Gastroesophageal sphincter (tissue), 4 donors: Measurements from ENCODE around the gene LRP10. TPM values are rescaled to one million over a fixed set of nuclear protein-coding genes. Genes with fewer than 3 reads are reported as not detected.
A peak's percentile ranks its signal among the peaks of the same experiment; 100 is the strongest.

Experiments used
- ATAC-seq: fragments of 150-250 bp; one replicate; pipeline ENCODE4 v1.9.1; 2016; ENCODE audit warnings: mild to moderate bottlenecking, moderate library complexity
- H3K27ac ChIP-seq, 4 donors: fragments of 200-600 bp; sonication (generic) in 3 of 4; 1 replicate in 3 of 4; 2 replicates in 1 of 4; pipeline ENCODE4 v1.5.1; 2016 to 2019
- H3K27me3 ChIP-seq: fragments of 200-600 bp; sonication (generic); one replicate; pipeline ENCODE4 v1.5.1; 2019
- H3K36me3 ChIP-seq, 2 donors: fragments of 200-600 bp; sonication (generic); one replicate each; pipeline ENCODE4 v1.5.1; 2019; ENCODE audit warnings: control low read depth in 1 of 2
- H3K4me1 ChIP-seq, 3 donors: fragments of 200-600 bp; sonication (generic); 1 replicate in 2 of 3; 2 replicates in 1 of 3; pipeline ENCODE4 v1.5.1; 2016 to 2019; ENCODE audit warnings: control low read depth in 2 of 3
- H3K4me3 ChIP-seq, 2 donors: fragments of 200-600 bp; sonication (generic); one replicate each; pipeline ENCODE4 v1.5.1; 2019; ENCODE audit warnings: mild to moderate bottlenecking in 1 of 2, moderate library complexity in 1 of 2
- H3K9me3 ChIP-seq, 3 donors: fragments of 200-600 bp; sonication (generic); one replicate each; pipeline ENCODE4 v1.5.1; 2017 to 2019; ENCODE audit warnings: control low read depth in 2 of 3
- CTCF ChIP-seq, 4 experiments: fragments of 200-600 bp in 2 of 4; fragments of 450-650 bp in 2 of 4; sonication (generic) in 1 of 4; IDR thresholded peaks; one replicate each; pipeline ENCODE4 v1.5.1; 2017 to 2019; ENCODE audit warnings: antibody characterized with exemption in 4 of 4, mild to moderate bottlenecking in 2 of 4, moderate library complexity in 2 of 4
- EP300 ChIP-seq: sonication (generic); formaldehyde crosslinking; IDR thresholded peaks from one replicate; pipeline ENCODE4 v1.6.1; 2017; ENCODE audit warnings: antibody characterized with exemption, mild to moderate bottlenecking
- POLR2A ChIP-seq, 2 donors: fragments of 450-650 bp; IDR thresholded peaks; one replicate each; pipeline ENCODE4 v1.6.1; 2017; ENCODE audit warnings: antibody characterized with exemption in 2 of 2, mild to moderate bottlenecking in 2 of 2, moderate library complexity in 1 of 2
- POLR2AphosphoS5 ChIP-seq: sonication (generic); formaldehyde crosslinking; IDR thresholded peaks from one replicate; pipeline ENCODE4 v1.6.1; 2017; ENCODE audit warnings: antibody characterized with exemption
- WGBS, 2 donors: methylation state at CpG; one replicate each; pipeline ENCODE4 v1.1.5; 2018; ENCODE audit warnings: low coverage in 1 of 2; 5-methylcytosine and 5-hydroxymethylcytosine counted together
- total RNA-seq, 4 donors: library from RNA; depleted of rRNA; stranded (reverse); fragments of >200 nt; gene quantifications; one replicate each; pipeline ENCODE4 v1.1.0, GENCODE V29; 2016

Gene LRP10
- total RNA-seq, 4 donors from 2014 or later: 123 to 257 (median 163) TPM

- 92% methylated on average over 5 of the region's 22 CpGs; no CpG with 5 or more reads in 1 of the 2 donors for WGBS, 2 donors
- H3K9me3 ChIP-seq: no peaks in the 10 kb centered on the region
- no peak for TF ChIP-seq CTCF (IDR thresholded peaks at IDR 0.05)
- no peak for TF ChIP-seq EP300
- peak in 1 of 2 donors; percentile 3 for TF ChIP-seq POLR2A (IDR thresholded peaks at IDR 0.05)
- no peak overlapping the region for H3K27ac ChIP-seq
- ATAC-seq: no peak
- no peak overlapping the region for H3K4me3 ChIP-seq
- peaks cover 0 to 70% of the 10 kb centered on the region in 2 donors for H3K36me3 ChIP-seq
- H3K4me1 ChIP-seq: peaks cover 0 to 43% (median 10%) of the 10 kb centered on the region in 3 donors
- no peaks in the 10 kb centered on the region for H3K27me3 ChIP-seq
Observed at GRCh38 chr14:22877000-22877501, 5.5 kb downstream of the LRP10 start.

- Histone ChIP-seq H3K27me3 (no peaks in the 10 kb centered on the region), H3K9me3 (no peaks in the 10 kb centered on the region), H3K27ac (no peak overlapping the region), H3K4me3 (no peak overlapping the region), H3K4me1 (peaks cover 0 to 48% (median 8%) of the 10 kb centered on the region in 3 donors), H3K36me3 (peaks cover 0 to 64% of the 10 kb centered on the region in 2 donors)
- 63 to 68% methylated on average over 5 to 8 of the region's 8 CpGs for WGBS, 2 donors
- TF ChIP-seq EP300: no peak
- no peak for TF ChIP-seq CTCF (IDR thresholded peaks at IDR 0.05)
- ATAC-seq: no peak
Observed at GRCh38 chr14:22878271-22879246, 7.0 kb downstream of the LRP10 start.

- ATAC-seq: no peak
- 27 to 35% methylated on average over 6 of the region's 7 CpGs for WGBS, 2 donors
- no peak for TF ChIP-seq CTCF (IDR thresholded peaks at IDR 0.05)
- TF ChIP-seq POLR2AphosphoS5: no peak
- TF ChIP-seq POLR2A (IDR thresholded peaks at IDR 0.05): no peak
- TF ChIP-seq EP300: no peak
- Histone ChIP-seq H3K27me3 (no peaks in the 10 kb centered on the region), H3K9me3 (no peaks in the 10 kb centered on the region), H3K36me3 (peaks cover 0 to 29% of the 10 kb centered on the region in 2 donors), H3K27ac (no peak overlapping the region), H3K4me1 (peaks cover 0 to 29% (median 6%) of the 10 kb centered on the region in 3 donors), H3K4me3 (no peak overlapping the region)
Observed at GRCh38 chr14:22882064-22882463, 10.5 kb downstream of the LRP10 start.

- Histone ChIP-seq H3K36me3 (peaks cover 0 to 23% of the 10 kb centered on the region in 2 donors), H3K27me3 (no peaks in the 10 kb centered on the region), H3K4me1 (peaks cover 0 to 35% (median 9%) of the 10 kb centered on the region in 3 donors), H3K9me3 (no peaks in the 10 kb centered on the region), H3K27ac (no peak overlapping the region), H3K4me3 (no peak overlapping the region)
- WGBS, 2 donors: 19 to 40% methylated on average over 1 to 4 of the region's 6 CpGs
- no peak for ATAC-seq
- TF ChIP-seq CTCF (IDR thresholded peaks at IDR 0.05) (no peak), POLR2A (IDR thresholded peaks at IDR 0.05) (no peak), POLR2AphosphoS5 (no peak), EP300 (no peak)
Observed at GRCh38 chr14:22882529-22883172, 11.1 kb downstream of the LRP10 start.
